IPS DF 4.7 (cell line): ENCODE measurements around the gene STXBP6.

Experiments
- DNase-seq: peaks from one replicate; pipeline ENCODE4 v3.0.0-alpha.2; 2013; ENCODE audit warnings: low spot score; ENCODE audit errors: extremely low read depth

STXBP6 gene

DNA sequence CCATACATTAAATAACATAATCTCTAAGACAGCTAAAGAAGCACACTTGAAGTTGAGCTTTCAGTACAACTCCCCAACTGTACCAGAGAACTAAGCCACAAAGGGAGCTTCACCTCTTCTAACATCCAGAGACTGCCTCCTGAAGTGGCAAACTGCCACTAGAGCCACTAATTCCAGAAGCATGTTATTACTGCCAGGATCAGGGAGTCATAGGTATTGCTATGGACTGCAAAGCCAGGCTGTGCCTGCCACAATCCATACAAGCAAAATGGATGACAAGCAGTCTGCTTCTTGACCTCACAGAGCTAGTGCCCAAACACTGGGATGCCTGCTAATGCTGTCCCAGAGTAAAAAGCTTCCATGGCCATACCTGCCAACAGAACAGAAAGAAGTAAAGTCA is 160.1 kb downstream of the STXBP6 start:
- no peak for DNase-seq

DNA sequence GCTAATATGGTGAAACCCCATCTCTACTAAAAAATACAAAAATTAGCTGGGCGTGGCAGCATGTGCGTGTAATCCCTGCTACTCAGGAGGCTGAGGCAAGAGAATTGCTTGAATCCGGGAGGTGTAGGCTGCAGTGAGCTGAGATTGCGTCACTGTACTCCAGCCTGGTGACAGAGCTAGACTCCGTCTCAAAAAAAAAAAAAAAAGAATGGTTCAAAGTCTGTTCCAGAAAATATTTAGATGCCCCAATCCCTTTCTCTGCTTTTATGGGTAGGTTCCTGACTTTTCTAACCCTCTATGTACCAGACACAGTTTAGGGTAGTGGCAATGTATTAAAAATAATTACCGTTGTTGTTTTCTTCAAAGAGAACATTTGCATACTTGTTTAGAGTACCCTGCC is 161.4 kb downstream of the STXBP6 start:
- DNase-seq: no peak

DNA sequence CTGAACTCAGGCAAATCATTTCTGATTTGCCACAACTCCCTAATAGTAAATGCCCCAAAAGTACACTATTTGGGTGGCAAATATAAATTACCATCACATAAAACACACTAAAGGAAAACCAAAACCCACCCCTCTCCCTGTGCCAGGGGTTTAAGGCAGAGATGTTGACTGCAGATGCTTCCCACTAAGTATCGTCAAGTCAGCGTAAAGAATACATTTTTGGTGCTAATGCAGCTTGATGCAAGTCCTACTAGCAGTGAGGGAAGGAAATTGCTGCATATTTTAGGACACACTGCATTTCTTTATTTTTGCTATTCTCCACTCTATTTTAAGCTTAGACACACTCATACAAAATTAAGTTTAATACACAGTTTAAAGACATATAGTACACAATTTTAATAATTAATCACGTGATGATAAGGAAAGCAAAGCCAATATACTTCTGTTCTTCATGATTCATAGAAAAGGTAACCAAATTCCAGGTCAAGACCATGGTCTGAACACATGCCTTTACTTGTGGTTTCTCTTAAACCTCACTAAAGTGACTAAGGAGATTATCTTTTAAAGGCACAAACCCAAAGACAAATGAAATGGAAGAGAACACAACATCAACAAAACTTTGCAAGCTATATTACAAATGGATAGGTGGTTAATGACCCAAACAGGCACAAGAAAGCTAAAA is 162.2 kb downstream of the STXBP6 start:
- DNase-seq: no peak

DNA sequence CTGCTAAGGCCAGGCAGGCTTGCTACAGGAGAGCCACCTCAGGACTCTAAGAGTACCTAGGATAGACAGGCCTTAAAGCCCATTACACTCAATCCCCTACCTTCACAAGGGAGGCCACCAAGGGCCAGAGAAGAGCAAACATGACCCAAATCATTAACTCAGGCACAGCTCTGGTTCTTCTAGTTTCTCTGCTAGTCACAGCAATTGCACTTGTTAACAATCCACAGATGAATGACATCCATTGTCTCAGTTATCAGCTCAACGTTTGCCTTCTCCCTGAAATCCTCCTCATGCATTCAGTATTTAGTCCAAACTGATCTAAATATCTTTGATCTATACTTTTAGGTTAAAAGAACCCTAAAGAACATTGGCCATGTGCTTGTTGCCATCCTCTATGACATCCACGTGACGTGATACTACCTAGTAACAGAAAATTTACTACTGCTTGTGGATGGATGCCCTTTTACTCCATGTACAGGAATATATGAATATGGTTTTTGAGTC is 164.5 kb downstream of the STXBP6 start:
- no peak for DNase-seq

DNA sequence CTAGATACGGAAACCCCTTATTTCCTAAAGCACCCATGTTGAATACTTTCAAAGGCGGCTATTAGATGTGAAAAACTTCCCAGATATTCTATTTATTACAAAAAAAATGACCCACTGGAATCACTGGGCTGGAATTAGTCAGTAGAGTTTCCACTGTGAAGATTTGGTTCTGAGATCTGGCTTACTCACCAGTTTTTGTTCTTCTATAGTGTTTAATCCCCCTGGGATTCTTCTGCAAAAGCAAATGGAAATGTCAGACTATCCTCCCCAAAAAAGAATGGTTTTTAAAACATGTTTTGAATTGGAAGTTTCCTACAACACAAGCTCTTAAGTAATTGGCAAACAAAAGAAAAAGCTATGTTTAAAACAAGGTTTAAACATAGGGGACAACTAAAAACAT is 166.4 kb downstream of the STXBP6 start:
- DNase-seq: no peak

DNA sequence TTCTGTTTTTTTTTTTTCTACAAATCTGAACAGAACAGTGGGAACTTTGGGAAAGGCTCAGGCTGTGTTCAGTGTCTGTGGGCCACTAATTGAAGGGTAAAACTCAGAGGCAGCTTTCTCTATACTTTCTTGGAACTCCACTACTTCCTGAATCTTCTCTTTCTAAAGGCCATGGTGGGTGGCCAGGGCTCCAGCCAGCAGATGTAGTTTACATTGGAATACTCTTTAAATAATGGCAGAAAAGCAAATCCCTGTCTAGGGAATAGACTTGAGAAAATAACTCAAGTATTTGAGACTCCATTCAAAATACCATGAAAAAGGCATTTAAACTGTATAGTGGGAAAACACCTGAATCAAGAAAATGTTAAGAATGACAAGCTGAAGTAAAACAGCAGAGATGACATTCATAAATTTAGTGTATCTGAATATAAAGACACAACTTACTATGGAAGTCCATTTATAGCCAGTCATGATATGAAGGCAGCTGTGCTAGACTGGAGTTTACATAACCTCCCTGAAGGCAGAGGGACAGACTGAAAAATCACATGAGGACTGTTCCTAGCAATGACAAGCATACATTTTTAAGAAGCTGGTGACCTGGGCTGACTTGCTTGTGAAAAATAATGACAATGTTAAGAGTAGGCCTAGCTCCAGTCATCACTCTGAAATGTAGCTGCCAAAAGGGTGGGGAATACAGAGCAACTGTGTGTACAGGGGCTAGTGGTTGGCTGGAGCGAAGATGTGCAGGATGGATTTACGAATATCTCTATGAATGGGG is 168.6 kb downstream of the STXBP6 start:
- no peak for DNase-seq

DNA sequence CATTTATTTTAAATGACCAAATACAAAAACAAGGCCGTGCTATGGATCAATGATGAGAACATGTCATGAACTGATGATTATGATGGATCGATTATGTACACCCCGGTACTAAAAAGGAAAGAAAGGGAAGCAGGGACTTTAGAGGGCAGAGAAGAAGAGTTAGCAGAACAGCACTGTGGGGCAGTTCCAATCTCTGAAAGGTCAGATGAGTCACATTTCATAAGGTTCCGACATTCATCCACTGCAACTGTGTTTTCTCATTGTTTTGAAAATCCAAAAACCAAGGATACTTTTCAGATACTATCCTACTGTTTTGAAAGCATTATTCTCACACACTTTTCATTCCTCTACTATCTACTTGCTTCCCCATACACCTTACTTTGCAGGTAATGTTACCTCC is 169.3 kb downstream of the STXBP6 start:
- DNase-seq: no peak

DNA sequence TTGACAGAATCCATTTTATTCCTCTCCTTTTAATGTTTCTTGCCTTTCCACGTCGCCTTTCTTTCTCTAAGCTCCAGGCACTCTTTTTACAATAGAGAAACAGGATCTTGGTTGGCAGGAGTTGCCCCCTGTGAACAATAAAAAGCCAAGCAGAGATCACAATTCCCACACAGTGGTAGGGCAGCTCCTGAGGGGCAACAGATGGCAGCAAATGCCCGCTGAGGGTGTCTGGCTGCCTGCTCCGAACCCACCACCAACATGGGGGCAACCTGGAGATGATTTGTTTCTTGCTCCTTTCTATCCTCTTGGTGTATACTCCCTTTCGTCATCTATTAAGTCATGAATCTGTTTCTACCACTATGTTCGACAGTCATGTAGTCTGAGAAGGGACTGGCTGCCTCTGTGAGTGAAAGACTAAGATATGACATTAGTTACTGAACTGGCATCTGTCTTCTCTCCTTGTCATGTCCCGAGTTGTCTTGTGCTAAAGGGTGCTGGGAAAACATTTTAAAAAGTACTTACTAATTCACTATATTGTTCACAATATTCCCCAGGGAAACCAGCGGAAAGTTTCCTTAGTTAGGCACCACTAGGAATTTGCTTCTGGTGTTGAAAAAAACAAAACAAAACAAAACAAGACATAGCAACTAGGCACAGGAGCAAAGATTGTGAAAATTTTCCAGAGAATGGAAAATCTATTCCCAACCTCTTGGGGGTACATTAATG is 170.1 kb downstream of the STXBP6 start:
- DNase-seq: no peak

DNA sequence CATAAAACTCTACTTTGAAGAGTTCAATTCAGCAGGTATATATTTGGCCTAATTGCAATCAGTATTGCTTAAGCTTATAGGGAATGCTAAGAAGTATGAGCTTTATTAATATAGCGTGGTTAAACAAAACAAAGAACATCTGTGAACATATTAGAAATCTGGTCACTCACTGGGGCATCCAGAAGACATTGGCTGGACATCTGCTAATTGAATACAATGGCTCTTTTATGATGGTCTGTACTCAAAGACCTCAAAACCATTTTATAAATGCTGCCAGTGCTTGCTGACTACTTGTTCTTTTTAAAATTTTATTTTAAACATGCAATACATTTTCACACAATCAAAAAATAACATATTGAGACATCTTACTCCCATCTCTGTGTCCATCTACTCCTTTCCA is 173.0 kb downstream of the STXBP6 start:
- DNase-seq: no peak

DNA sequence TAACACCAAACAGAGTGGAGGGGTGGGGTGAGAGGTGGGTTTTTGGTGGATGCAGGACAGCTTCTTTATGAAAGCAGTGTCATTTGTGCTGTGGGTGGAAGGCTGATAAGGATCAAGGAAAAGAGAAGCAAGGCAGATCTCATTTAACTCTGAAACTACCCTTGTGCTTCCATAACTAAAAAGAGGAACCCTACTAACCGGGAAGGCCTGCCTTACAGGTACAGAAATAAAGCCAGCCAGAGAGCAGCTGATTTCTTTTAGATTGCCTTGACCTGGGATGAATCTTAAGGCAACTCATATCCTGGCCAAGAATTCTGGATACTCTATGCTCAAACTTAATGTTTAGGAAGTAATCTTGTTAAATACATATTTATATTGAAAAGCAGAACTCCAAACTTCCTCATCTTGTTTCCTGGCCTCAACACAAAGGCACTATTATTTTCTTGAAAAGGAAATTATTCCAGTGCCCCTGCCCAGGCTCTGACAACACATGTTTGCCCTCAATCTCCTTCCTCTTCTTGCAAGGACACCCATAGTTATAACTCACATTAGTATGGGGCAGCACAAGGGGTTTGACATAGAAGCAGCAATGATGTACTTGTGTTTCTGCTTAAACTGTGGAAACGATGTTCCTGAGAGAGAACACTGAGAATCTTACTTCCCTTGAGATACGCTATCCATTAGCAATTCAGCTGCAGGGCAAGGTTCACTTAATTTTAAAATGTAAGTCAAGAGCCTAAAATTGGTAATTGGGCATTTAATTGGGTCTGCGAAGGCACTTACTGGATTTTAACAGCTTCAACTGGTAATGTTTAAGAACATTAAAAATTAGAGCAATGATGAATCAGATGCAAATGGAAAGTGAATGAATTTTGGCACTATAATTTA is 173.7 kb downstream of the STXBP6 start:
- no peak for DNase-seq

DNA sequence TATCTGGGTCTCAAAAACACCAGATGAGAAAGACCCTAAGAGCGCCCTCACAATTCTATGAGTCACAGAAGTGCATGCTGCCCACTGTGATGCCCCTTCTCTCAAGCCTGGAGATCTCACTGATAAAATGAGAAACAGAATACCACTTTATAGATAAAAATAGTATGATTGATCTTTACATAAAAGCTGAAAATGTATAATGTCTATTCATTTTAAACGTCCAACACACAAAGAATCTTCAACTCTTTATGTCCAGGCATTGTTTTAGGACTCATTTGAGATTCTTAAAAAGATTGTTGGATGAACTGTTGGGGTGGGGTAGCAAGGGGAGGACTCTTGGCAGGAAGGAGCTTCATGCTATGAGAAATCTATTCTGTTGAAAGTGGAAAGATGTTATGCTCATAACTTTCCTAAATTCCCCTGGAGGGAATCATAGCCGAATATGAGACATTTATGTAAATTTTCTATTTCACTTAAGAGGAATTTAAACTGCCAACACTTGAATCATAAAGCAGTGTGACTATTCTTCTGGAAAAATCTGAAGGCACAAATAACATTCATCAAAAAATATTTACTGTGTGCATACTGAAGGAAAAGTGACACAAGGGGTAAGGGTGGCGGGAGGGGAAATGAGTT is 174.6 kb downstream of the STXBP6 start:
- no peak for DNase-seq

DNA sequence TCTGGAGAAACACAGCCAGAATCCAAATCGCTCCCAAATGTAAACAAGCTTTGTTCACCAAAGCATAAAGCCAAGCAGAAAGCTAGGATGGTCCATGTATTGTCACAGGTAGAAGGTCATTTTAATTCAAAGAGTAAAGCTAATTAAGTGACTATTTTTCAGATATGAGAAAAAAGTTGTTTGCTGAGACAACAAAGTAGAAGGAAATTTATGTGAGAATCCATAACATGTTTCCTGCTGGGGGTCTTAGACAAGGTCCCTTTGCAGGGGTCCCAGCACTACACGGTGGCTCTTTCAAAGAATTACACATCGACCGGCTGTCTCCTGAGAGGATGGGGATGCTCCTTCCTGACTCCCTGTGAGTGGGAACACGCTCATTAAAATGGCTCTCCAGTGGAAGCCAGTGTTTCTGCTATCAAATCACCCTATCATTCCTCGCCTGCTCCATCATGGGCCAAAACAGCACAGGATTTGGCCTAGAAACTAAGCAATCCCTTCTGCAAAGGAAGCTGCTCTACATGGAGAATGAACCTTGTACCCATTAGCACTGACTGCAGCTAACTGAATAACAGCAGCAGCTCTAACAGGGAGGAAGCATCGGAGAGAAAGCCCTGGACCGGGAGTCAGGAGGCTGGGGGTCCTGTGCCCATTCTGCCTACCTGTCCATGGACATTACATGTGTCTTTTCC is 175.3 kb downstream of the STXBP6 start:
- no peak for DNase-seq

DNA sequence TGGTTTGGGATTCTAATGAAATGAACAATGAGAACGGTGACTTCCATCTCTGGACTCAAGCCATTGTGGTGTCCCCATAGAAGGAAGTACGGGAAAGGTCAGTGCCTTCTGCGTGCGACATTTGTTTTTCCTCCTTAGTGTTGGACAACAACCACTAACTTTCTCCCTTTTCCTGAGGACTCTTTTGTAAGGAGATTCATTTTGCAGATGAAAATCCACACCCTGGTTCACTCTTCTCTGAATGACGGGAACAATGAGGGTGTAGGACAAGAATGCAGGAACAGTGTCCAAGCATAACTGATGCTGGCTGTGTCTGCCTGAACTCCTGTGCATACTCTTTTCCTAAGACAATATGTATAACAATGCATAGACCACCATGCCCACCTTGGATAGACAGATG is 176.4 kb downstream of the STXBP6 start:
- no peak for DNase-seq

DNA sequence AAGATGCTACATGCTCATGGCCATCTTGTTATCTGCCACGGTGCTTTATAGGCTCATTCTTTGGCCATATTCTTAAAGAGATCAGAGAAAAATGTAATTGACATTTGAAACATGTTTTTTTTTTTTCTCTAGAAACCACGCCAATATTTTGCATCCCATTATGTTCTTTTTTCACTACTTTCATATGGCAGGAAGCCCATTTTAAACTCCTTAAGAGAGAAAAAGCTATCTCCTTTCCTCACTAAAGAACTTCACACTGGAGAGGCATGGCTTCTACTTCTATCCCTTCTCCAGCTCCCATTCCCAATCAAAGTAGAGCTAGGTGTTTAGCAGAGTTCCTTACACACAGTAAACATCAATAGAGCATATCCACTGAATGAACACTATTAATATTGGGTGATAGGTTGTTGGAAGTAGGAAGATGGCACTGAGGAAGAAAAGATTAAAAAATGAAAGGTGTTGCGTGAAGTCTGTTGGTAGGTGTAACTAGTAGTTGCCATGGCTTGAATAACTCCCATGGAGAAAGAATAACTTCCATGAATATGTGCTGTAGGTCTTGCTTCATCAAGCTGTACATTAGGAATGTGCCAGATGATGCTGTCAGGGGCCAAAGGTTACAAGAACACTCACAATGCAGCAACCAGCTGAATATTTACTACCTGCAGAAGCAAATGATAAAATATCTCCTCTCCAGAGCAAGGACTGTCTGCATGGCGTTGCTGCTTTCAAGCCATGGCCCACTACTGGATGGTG is 178.8 kb downstream of the STXBP6 start:
- no peak for DNase-seq

DNA sequence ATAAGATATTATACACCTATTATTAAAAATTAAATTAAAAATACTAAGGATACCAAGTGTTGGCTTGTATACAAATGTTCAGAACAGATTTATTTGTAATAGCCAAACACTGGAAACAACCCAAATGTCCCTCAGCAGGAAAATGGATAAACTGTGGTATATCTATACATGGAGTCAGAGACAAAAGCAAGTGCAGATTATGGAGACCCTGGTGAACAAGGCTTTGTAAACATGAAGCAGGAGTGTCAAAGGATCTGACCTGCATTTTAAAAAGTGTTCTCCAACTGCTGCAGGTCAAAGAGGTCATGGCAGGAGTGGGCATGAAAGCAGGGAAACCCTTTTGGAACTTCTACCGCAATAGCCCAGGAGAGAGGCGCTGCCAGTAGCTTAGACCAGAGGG is 181.6 kb downstream of the STXBP6 start:
- DNase-seq: no peak

DNA sequence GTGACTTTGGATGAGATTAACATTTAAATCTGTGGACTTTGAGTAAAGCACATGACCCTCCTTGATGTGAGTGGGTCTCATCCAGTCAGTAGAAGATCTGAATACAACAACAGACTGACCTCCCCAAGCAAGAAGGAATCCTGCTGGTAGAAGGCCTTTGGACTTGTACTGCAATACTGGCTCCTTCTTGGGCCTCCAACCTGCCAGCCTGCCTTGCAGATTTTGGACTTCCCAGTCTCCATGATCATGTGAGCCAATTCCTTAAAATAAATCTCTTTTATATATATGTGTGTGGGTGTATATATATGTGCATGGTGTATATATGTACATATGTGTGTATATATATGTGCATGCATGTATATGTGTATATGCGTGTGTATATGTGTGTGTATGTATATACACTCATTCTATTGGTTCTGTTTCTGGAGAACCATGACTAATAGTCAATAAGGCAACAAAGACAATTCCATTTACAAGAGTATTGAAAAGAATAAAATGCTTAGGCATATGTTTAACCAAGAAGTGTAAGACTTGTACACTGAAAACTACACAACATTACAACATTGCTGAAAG is 183.8 kb downstream of the STXBP6 start:
- DNase-seq: no peak

DNA sequence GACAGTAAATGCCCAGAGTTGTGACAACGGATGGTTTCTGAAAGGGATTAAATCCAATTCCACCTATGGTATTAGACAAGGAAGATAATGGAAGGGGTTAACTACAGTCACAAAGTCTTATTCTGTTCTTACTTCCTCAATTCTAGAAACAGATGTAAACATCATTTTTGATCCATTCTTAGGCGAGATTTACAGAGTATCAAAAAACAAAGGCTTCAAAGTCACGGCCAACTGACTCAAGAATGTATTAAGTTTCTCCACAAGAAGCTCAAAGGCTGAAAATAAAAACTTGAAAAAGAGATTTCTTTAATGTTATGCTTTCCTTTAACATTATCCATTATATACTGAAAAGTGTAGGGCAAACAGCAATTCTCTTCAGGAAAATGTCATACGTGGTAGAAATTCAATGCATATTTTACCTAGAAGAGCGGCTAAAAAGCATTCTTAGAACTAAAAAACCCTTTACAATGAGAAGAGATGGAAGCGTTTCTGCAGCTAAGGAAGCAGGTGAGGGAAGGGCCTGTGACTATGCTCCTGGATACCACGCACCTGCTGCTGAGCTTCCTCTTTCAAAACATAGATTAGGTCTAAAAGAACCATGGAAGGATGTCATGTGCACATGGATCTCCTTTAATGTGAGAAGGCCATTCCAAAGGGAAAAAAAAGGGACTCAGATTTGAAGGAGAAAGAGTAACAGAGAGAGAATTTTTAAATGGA is 185.8 kb downstream of the STXBP6 start:
- no peak for DNase-seq

DNA sequence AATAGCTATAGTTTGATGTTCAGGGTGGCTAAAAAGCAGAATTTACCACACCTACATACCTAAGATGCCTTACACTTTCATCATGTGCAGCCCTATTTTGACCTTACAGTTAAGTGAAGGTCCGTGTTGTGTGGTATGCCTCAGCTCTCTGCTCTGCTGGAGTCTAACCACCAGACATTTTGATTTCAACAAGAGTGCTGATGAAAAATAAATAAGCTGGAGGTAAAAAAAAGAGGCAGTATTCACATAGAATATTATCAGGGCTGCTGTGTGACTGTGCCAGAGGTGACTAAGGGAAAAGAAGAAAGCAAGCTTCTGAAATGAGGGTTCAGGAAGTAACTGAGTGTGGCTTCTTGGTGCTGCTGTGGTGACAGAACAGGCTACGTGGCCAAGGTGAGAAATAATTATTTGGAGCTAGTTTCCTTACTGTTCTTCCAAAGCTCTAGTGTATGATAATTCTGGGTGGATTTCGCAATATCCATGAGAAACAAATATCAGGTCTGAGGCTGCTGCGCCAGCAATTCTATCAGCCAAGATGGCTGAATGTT is 188.8 kb downstream of the STXBP6 start:
- DNase-seq: no peak
